Vagina (tissue), 2 donors: ENCODE data around the gene FIS1.

Experiments
- POLR2A ChIP-seq, 2 donors: fragments of 450-650 bp; IDR thresholded peaks; one replicate each; pipeline ENCODE4 v1.6.1; 2017; ENCODE audit warnings: antibody characterized with exemption in 2 of 2, mild to moderate bottlenecking in 2 of 2, moderate library complexity in 2 of 2
- POLR2AphosphoS5 ChIP-seq, 2 donors: sonication (generic); formaldehyde crosslinking; IDR thresholded peaks; one replicate each; pipeline ENCODE4 v1.9.0; 2017; ENCODE audit warnings: antibody characterized with exemption in 2 of 2, mild to moderate bottlenecking in 2 of 2, low read depth in 1 of 2; ENCODE audit not compliant: insufficient read depth in 1 of 2
- TF ChIP-seq, protein P1 (sequence below), 3 experiments: fragments of 450-650 bp in 2 of 3; fragments of 200-600 bp in 1 of 3; sonication (generic) in 1 of 3; IDR thresholded peaks; one replicate each; pipeline ENCODE4 v1.5.1; 2017 to 2019; ENCODE audit warnings: antibody characterized with exemption in 3 of 3, mild to moderate bottlenecking in 2 of 3, moderate library complexity in 2 of 3

DNA sequence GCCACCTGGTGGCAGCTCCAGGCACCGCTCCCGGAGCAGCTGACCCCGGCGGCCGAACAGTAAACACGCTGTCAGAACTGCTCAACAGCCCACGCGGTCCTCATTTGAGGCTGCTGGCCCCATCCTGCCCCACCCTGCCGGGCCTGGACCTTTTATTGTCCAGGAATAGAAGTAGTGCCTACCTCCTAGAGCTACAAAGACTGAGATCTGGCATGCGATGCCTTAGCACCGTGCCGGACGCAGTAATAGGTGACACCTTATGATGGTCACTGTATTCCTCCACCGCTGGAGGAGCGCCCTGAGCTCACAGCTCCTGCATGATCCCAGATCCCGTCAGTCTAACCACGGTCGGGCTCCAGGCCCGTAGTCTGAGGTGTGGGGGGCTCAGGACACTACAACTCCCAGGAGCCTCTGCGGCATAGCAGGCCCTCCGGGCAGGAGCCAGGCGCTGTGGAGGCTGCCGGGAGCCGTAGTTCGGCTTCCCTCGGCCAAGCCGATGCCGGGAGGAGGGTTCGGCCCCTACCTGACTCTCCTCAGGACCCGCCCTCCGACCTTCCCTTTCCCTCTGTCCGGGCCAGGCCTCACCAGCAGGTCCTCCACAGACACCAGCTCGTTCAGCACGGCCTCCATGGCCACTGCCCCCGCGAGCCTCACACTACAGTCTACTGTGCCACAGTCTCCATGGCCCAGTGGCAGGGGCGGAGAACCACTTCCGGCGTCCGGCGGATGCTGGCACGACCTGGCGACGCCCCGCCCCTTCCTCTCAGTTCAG is at the start of gene FIS1:
- TF ChIP-seq, protein P1, sequence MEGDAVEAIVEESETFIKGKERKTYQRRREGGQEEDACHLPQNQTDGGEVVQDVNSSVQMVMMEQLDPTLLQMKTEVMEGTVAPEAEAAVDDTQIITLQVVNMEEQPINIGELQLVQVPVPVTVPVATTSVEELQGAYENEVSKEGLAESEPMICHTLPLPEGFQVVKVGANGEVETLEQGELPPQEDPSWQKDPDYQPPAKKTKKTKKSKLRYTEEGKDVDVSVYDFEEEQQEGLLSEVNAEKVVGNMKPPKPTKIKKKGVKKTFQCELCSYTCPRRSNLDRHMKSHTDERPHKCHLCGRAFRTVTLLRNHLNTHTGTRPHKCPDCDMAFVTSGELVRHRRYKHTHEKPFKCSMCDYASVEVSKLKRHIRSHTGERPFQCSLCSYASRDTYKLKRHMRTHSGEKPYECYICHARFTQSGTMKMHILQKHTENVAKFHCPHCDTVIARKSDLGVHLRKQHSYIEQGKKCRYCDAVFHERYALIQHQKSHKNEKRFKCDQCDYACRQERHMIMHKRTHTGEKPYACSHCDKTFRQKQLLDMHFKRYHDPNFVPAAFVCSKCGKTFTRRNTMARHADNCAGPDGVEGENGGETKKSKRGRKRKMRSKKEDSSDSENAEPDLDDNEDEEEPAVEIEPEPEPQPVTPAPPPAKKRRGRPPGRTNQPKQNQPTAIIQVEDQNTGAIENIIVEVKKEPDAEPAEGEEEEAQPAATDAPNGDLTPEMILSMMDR (IDR thresholded peaks at IDR 0.05): peak; percentile 30 to 90 (median 90)
- TF ChIP-seq POLR2A (IDR thresholded peaks at IDR 0.05) (peak in 1 of 2 donors; percentile 71), POLR2AphosphoS5 (IDR thresholded peaks at IDR 0.05; ENCODE audit: insufficient read depth in 1 of 2, low read depth in 1 of 2) (peak; percentile 90 to 98)
